NCI-H1930 (cell line): ENCODE results near the gene NIBAN1.
"Not testable (repeated sequence)": the region's sequence is repeated elsewhere in the genome, so short reads cannot be mapped to it uniquely, and the experiment has no call there.

Experiments used
- DNase-seq, 2 experiments: peaks; one replicate each; lab custom pipeline; 2025; lab: John Stamatoyannopoulos, UW

NIBAN1 gene

GRCh38 chr1:184972315-184973055 is 1.8 kb downstream of the NIBAN1 start:
- DNase-seq = no peak

GRCh38 chr1:184971522-184972265 is 2.6 kb downstream of the NIBAN1 start:
- DNase-seq = no peak

- DNase-seq = no peak
Observed at GRCh38 chr1:184970691-184971161, 3.6 kb downstream of the NIBAN1 start.

- DNase-seq = no peak
Observed at GRCh38 chr1:184966989-184967388, 7.3 kb downstream of the NIBAN1 start.

- DNase-seq = no peak
Observed at GRCh38 chr1:184965944-184966860, 8.1 kb downstream of the NIBAN1 start.

GRCh38 chr1:184965439-184965838 is 8.9 kb downstream of the NIBAN1 start:
- DNase-seq = no peak

GRCh38 chr1:184959626-184960025 is 14.7 kb downstream of the NIBAN1 start:
- no peak for DNase-seq

GRCh38 chr1:184958554-184959353 is 15.6 kb downstream of the NIBAN1 start:
- no peak for DNase-seq

- not testable (repeated sequence) for DNase-seq
Observed at GRCh38 chr1:184957901-184958300, 16.4 kb downstream of the NIBAN1 start.

GRCh38 chr1:184956999-184957700 is 17.2 kb downstream of the NIBAN1 start:
- no peak for DNase-seq

GRCh38 chr1:184954232-184954995 is 19.9 kb downstream of the NIBAN1 start:
- DNase-seq = no peak

GRCh38 chr1:184953600-184954219 is 20.6 kb downstream of the NIBAN1 start:
- DNase-seq = no peak

- no peak for DNase-seq
Observed at GRCh38 chr1:184952428-184952827, 21.9 kb downstream of the NIBAN1 start.

- no peak for DNase-seq
Observed at GRCh38 chr1:184951788-184952187, 22.5 kb downstream of the NIBAN1 start.

GRCh38 chr1:184950906-184951305 is 23.4 kb downstream of the NIBAN1 start:
- DNase-seq = no peak

GRCh38 chr1:184950227-184950626 is 24.1 kb downstream of the NIBAN1 start:
- no peak for DNase-seq

GRCh38 chr1:184947497-184948256 is 26.6 kb downstream of the NIBAN1 start:
- no peak for DNase-seq

GRCh38 chr1:184945678-184946412 is 28.5 kb downstream of the NIBAN1 start:
- DNase-seq = no peak
